ENCODE measurements around the gene GNPTAB. TPM values are rescaled to one million over a fixed set of nuclear protein-coding genes. Genes with fewer than 3 reads are reported as not detected.
"Not testable (repeated sequence)": the region's sequence is repeated elsewhere in the genome, so short reads cannot be mapped to it uniquely, and the experiment has no call there.

Gene GNPTAB
- total RNA-seq, 1 experiment from 2014 or later: 26.5 TPM

DNA sequence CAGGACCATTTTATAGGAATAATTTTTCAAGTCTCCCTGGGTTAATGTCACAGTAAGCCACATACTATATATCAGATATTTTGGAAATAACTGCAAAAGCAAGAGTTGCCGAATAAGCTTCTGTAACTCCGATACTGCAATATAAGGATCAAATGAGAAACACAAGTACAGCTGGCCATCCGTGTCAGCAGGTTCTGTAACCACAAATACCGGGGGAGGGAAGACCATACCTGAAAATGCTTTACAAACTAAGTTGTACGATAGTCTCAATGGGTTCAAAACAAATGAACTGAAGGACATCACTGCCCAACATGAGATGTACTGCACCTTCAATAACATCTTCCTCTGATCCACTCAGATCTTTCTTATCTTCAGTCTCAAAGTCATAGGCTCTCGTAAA, 93.3 kb downstream of the GNPTAB start:
- DNase-seq: no peak
- ChIA-PET CTCF (no interaction called here), POLR2A (ENCODE audit: unreplicated experiment) (no interaction called here)
- no peak overlapping the region for H3K27ac ChIP-seq
- intact Hi-C loops (cut with micrococcal nuclease; ENCODE audit: unreplicated experiment): no loop called here
- no TSS peak for BruUV-seq (replicated peaks)
- H2AFZ ChIP-seq: no peak overlapping the region
- H3K9me3 ChIP-seq (ENCODE audit: insufficient read depth, low read depth): no peaks in the 10 kb centered on the region
- H3K4me1 ChIP-seq (replicated peaks; ENCODE audit: insufficient read depth): no peaks in the 10 kb centered on the region
- H3F3A ChIP-seq (ENCODE audit: insufficient read depth, low read depth): no peaks in the 10 kb centered on the region
- no peaks in the 10 kb centered on the region for H3K9me2 ChIP-seq (ENCODE audit: insufficient read depth)
- no peak for TF ChIP-seq EZH2 (IDR thresholded peaks at IDR 0.05; ENCODE audit: low read depth)
- TF ChIP-seq CTCF (conservative IDR thresholded peaks at IDR 0.05): no peak
- no peaks in the 10 kb centered on the region for H3K79me2 ChIP-seq (ENCODE audit: low read depth)
- H4K20me1 ChIP-seq (ENCODE audit: insufficient read depth): no peaks in the 10 kb centered on the region
- no peaks in the 10 kb centered on the region for H3K36me3 ChIP-seq (ENCODE audit: low read depth)
- no peaks in the 10 kb centered on the region for H3K27me3 ChIP-seq (ENCODE audit: insufficient read depth, low read depth)
- no peak overlapping the region for H3K4me2 ChIP-seq
- H3K4me3 ChIP-seq: no peak overlapping the region

- H3K4me1 ChIP-seq (replicated peaks; ENCODE audit: insufficient read depth); CTCF ChIA-PET; POLR2A ChIA-PET (ENCODE audit: unreplicated experiment); H3K27ac ChIP-seq; H3K36me3 ChIP-seq (ENCODE audit: low read depth); H4K20me1 ChIP-seq (ENCODE audit: insufficient read depth); H3K79me2 ChIP-seq (ENCODE audit: low read depth); H3K4me3 ChIP-seq; H3K9me2 ChIP-seq (ENCODE audit: insufficient read depth); H3K4me2 ChIP-seq; H3K27me3 ChIP-seq (ENCODE audit: insufficient read depth, low read depth); BruUV-seq (replicated peaks); DNase-seq; H3K9me3 ChIP-seq (ENCODE audit: insufficient read depth, low read depth); H2AFZ ChIP-seq; H3F3A ChIP-seq (ENCODE audit: insufficient read depth, low read depth); intact Hi-C loops (cut with micrococcal nuclease; ENCODE audit: unreplicated experiment): not testable (repeated sequence)
These were observed 96.3 kb downstream of the GNPTAB start for GRCh38 chr12:101734482-101734881.

GRCh38 chr12:101733166-101733565, 97.6 kb downstream of the GNPTAB start:
- TF ChIP-seq EZH2 (IDR thresholded peaks at IDR 0.05; ENCODE audit: low read depth) (no peak), CTCF (conservative IDR thresholded peaks at IDR 0.05) (no peak)
- BruUV-seq (replicated peaks): no TSS peak

DNA sequence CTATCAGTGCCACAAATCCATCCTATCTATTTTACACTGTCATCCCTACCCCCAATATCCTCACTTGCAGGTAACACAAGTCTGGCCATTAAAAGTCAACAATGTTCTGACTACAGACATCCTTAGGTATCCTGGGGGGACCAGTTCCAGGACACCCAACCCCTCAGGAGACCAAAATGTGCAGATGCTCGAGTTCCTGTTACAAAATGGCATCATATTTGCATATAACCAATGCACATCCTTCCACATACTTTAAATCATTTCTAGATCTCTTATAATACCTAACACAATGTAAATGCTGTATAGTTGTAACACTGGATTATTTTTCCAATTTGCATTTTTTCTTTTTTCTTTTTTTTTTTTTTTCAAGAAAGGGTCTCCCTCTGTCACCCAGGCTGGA, 98.4 kb downstream of the GNPTAB start:
- no peaks in the 10 kb centered on the region for H4K20me1 ChIP-seq (ENCODE audit: insufficient read depth)
- H3K4me3 ChIP-seq: no peak overlapping the region
- BruUV-seq (replicated peaks): no TSS peak
- no peaks in the 10 kb centered on the region for H3K9me3 ChIP-seq (ENCODE audit: insufficient read depth, low read depth)
- no peak for DNase-seq
- no peaks in the 10 kb centered on the region for H3K79me2 ChIP-seq (ENCODE audit: low read depth)
- H3F3A ChIP-seq (ENCODE audit: insufficient read depth, low read depth): no peaks in the 10 kb centered on the region
- H3K4me1 ChIP-seq (replicated peaks; ENCODE audit: insufficient read depth): no peaks in the 10 kb centered on the region
- H3K9me2 ChIP-seq (ENCODE audit: insufficient read depth): no peaks in the 10 kb centered on the region
- H3K27ac ChIP-seq: no peak overlapping the region
- no peak overlapping the region for H3K4me2 ChIP-seq
- no peak for TF ChIP-seq CTCF (conservative IDR thresholded peaks at IDR 0.05)
- TF ChIP-seq EZH2 (IDR thresholded peaks at IDR 0.05; ENCODE audit: low read depth): no peak
- H3K36me3 ChIP-seq (ENCODE audit: low read depth): no peaks in the 10 kb centered on the region
- H2AFZ ChIP-seq: no peak overlapping the region
- H3K27me3 ChIP-seq (ENCODE audit: insufficient read depth, low read depth): no peaks in the 10 kb centered on the region
- CTCF ChIA-PET: no interaction called here
- POLR2A ChIA-PET (ENCODE audit: unreplicated experiment): no interaction called here
- intact Hi-C loops (cut with micrococcal nuclease; ENCODE audit: unreplicated experiment): no loop called here

More at GRCh38 chr12:101733166-101733565, 97.6 kb downstream of the GNPTAB start:
- no peak overlapping the region for H3K4me2 ChIP-seq
- CTCF ChIA-PET: no interaction called here
- H3K9me3 ChIP-seq (ENCODE audit: insufficient read depth, low read depth): no peaks in the 10 kb centered on the region
- H3K4me1 ChIP-seq (replicated peaks; ENCODE audit: insufficient read depth): no peaks in the 10 kb centered on the region
- H4K20me1 ChIP-seq (ENCODE audit: insufficient read depth): no peaks in the 10 kb centered on the region
- no peak overlapping the region for H2AFZ ChIP-seq
- H3K4me3 ChIP-seq: no peak overlapping the region
- POLR2A ChIA-PET (ENCODE audit: unreplicated experiment): no interaction called here
- no peaks in the 10 kb centered on the region for H3F3A ChIP-seq (ENCODE audit: insufficient read depth, low read depth)
- intact Hi-C loops (cut with micrococcal nuclease; ENCODE audit: unreplicated experiment): no loop called here
- no peaks in the 10 kb centered on the region for H3K79me2 ChIP-seq (ENCODE audit: low read depth)
- H3K27me3 ChIP-seq (ENCODE audit: insufficient read depth, low read depth): no peaks in the 10 kb centered on the region
- DNase-seq: no peak
- no peak overlapping the region for H3K27ac ChIP-seq
- H3K36me3 ChIP-seq (ENCODE audit: low read depth): no peaks in the 10 kb centered on the region
- no peaks in the 10 kb centered on the region for H3K9me2 ChIP-seq (ENCODE audit: insufficient read depth)

Measured in PC-9 (cell line).